DMS114 treated with DMSO at 0.1 percent for 48 hours (cell line): Measurements from ENCODE around the gene RABGGTA.
"Not testable (repeated sequence)": the region's sequence is repeated elsewhere in the genome, so short reads cannot be mapped to it uniquely, and the experiment has no call there.

Source experiments
- DNase-seq: peaks from one replicate; lab custom pipeline; 2025; ENCODE audit not compliant: unreplicated experiment; lab: John Stamatoyannopoulos, UW

Gene RABGGTA

GRCh38 chr14:24261256-24261968 lies 10.0 kb downstream of the RABGGTA start:
- no peak for DNase-seq

- DNase-seq = no peak
Observed at GRCh38 chr14:24260780-24261157, 10.6 kb downstream of the RABGGTA start.

GRCh38 chr14:24260026-24260779 lies 11.2 kb downstream of the RABGGTA start:
- no peak for DNase-seq

GRCh38 chr14:24259282-24260025 lies 11.9 kb downstream of the RABGGTA start:
- DNase-seq = no peak

GRCh38 chr14:24258548-24259265 lies 12.7 kb downstream of the RABGGTA start:
- no peak for DNase-seq

GRCh38 chr14:24258119-24258518 lies 13.3 kb downstream of the RABGGTA start:
- no peak for DNase-seq

- no peak for DNase-seq
Observed at GRCh38 chr14:24256960-24257359, 14.4 kb downstream of the RABGGTA start.

GRCh38 chr14:24255931-24256711 lies 15.3 kb downstream of the RABGGTA start:
- DNase-seq = no peak

- no peak for DNase-seq
Observed at GRCh38 chr14:24255438-24255837, 16.0 kb downstream of the RABGGTA start.

- DNase-seq = no peak
Observed at GRCh38 chr14:24254630-24255392, 16.6 kb downstream of the RABGGTA start.

GRCh38 chr14:24253936-24254335 lies 17.5 kb downstream of the RABGGTA start:
- no peak for DNase-seq

- DNase-seq = no peak
Observed at GRCh38 chr14:24252289-24253124, 18.9 kb downstream of the RABGGTA start.

- no peak for DNase-seq
Observed at GRCh38 chr14:24251880-24252288, 19.5 kb downstream of the RABGGTA start.

GRCh38 chr14:24250354-24250753 lies 21.0 kb downstream of the RABGGTA start:
- DNase-seq = no peak

- DNase-seq = no peak
Observed at GRCh38 chr14:24249230-24250021, 22.0 kb downstream of the RABGGTA start.

- DNase-seq = no peak
Observed at GRCh38 chr14:24247422-24247821, 24.0 kb downstream of the RABGGTA start.

- no peak for DNase-seq
Observed at GRCh38 chr14:24246765-24247212, 24.6 kb downstream of the RABGGTA start.

GRCh38 chr14:24245350-24245749 lies 26.0 kb downstream of the RABGGTA start:
- DNase-seq = not testable (repeated sequence)
